Glomerular visceral epithelial cell (primary cell): ENCODE data around the gene RCVRN.
A peak's percentile ranks its signal among the peaks of the same experiment; 100 is the strongest.

Experiments
- DNase-seq: peaks from one replicate; pipeline ENCODE4 v3.0.0-alpha.2; 2016; ENCODE audit errors: extremely low spot score

Gene RCVRN

DNA sequence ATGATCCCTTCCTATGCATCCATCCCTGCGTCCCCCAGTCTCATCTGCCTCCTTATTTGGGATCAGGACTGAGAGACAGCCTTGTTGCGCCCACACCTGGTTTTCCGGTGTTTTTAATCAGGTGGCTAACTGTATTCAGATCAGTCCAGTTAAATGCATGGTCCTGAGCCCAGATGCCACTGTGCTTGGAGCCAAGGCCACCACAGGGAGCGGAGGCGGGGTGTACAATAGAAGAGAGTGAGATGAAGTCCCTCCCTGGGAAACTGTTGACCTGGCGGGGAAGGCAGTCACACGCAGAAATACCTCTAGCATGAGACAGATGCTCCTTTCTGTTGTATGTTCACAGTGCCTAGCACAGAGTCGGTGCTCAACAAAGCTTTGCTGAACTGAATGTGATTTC lies 6.3 kb downstream of the RCVRN start:
- no peak for DNase-seq

DNA sequence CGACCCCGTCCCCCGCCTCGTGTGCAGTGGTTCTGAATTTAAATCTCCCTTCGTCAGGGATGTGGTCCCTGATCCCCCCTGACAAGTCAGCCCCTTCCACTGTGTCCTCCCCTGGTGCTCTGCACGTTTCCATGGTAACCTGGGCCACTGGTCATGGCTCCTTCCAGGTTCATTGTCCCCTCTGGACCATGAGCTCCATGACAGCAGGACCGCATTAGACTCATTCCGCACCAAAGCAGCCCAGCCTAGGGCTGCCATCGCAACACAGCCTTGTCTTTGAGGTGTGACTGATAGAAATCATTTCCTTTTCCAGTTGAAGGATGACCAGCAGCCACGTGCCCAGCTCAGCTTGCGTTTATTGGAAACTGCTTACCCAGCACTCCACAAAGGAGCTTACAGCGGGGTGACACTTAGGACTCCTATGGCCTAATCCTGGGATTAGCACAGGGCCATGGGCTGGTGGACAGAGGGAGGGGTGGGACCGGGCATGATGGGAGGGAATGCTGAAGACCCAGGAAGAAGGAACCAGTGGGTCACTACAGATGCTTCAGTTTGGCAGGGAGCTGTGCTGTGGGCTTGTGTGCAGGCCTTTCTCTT lies 7.6 kb downstream of the RCVRN start:
- DNase-seq: no peak

DNA sequence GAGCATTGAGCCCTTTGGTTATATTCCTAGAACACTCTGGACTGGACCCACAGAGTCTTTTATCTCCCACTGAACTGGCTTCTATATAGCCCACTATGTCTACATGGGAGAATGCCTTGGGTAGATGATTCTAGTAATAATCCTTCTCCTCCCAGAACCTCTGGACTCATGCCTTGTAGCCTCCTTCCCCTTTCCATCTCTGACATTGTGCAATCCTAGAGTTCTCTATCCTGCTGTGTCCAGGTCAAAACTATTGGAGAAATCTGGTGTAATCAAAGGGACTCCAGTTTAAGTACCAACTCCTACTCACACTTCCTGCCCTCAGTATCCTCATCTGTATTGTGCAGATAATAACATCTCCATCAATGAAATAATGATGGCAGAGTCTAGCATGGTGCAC lies 9.1 kb downstream of the RCVRN start:
- no peak for DNase-seq

DNA sequence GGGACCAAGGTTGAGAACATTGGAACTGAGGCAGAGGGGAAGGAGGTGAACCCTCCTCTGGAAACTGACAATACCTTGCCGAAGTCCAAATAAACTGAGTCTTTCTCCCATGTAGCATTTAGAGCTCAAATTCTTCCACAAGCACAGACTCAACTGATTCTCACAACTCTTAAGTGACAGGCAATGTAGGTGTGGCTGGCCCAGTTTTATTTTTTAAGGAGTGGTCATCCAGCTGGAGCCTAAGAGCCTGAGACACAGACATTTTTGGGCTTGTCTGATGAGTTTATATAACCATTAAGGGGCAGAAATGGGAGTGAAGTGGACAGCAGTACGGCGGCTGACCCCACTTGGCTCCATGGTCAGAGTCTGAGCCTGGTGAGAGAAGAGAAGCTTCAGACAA lies 10.8 kb downstream of the RCVRN start:
- no peak for DNase-seq

DNA sequence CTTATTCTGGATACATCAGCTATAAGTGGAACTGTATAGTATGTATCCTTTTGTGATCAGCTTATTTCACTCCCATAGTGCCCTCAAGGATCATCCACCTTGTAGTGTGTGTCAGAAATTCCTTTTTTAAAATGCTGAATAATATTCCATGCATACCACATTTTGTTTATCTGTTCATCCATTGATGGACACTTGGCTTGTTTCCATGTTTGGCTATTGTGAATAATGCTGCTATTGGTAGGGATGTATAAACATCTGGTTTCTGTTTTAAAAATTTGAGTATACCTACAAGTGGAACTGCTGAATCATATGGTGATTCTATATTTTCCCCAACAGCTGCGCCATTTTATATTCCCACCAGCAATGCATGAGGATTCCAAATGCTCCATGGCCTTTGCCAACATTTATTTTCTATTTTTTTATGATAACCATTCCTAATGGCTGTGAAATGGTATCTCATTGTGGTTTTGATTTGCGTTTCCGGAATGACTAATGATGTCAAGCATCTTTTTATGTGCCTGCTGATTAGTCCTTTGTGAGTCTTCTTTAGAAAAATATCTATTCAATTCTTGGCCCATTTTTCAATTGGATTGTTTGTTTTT lies 11.6 kb downstream of the RCVRN start:
- DNase-seq: no peak

DNA sequence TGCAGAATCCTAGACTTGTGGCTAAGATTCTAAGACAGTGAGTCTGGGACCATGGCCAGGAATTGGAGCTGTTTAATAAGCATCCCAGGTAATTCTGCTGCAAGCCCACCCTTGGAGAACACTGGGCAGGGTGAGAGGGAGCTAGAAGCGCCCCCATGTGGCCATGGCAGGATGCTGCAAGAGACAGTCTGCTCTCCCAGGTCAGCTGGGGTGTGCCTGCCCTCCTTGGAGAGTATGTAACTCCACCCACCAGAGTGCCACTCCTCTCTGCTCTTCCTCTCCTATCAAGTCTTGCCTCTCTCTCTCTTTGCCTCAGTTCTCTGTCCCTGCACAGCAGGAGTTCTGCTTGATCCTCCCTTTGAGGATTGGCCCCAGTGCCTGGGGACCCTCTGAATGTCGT lies 14.9 kb downstream of the RCVRN start:
- peak; percentile 30 for DNase-seq

DNA sequence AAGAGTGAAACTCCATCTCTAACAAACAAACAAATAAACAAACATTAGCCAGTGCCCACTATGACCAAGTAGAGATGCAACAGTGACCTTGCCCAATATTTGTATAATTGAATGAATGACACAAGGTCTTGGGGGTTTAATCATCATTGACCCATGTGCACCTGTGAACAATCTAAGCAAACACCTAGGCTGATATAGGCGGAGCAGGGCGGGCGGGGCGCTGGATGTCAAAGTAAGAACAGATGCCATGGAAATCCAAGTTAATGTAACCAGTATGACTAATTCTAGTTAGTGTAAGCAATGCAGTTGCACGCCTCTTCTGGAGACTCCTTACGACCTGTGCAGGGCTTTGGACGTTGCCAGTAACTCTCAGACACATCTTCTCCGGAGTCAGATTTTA lies 17.6 kb downstream of the RCVRN start:
- no peak for DNase-seq

DNA sequence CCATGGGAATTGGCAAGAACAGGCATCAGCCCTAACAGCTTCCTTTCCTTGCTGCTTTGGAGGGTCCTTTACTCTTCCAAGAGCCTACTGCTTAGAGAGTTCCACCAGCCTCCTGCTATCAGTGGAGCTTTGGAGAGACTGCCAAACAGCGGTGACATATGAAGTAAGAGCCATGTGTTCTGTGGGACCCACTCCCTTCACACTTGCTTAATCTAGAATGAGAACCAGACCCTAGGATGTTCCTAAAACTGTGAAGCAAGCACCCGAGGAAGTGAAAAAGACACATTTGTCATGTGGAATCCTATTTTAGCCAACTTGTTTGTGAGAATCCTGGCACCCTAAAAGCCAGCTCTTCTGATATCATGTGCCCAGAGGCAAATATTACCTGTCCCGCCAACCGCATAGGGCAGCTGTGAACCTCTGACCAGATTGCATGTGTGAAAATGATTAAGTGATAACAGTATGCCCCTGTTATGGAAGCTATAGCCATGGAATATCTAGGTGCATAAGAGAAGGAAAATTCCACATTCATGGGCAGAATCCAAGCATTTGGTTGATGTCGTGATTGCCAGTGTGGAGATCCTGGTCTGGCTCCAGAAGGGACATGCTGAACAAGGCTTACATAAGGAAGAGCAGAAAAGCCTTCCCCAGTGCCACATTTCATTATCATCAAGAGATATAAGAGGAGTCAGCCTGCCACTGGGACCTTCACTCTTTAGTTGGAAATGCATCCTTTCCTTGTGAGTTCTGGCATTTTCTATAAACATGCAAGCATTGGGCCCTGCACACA lies 18.7 kb downstream of the RCVRN start:
- DNase-seq: no peak

DNA sequence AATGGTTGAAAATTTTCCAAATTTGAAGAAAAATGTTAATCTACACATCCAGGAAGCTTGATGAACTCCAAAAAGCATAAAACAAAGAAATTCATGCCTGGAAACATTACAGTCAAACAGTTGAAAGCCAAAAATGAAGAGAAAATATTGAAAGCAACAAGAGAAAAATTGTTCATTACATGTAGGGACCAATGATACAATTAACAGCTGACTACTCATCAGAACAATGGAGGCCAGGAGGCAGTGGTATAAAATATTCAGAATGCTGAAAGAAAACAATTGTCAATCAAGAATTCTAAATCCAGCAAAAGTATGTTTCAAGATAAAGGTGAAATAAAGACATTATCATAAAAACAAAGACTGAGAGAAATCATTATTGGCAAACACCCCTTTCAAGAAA lies 21.6 kb downstream of the RCVRN start:
- no peak for DNase-seq

DNA sequence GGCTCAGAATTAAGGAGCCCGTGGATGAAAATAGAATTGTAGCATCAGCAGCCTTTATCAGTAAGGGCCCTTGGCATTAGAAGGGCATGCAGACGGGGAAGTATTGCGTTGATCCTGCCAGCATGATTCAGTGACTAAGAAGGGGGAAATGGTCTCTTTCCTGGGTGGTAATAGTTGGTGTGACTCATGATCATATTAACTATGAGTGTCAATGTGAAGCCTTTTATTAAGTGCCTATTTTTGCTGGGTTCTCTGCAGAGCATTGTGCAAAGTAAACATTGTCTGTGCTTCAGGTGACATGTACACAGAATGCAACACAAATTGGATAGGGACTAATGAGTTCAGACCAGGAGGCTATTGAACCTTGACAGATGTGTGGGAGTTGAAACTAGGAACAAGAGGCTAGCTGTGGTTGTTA lies 24.5 kb downstream of the RCVRN start:
- peak; percentile 66 for DNase-seq

DNA sequence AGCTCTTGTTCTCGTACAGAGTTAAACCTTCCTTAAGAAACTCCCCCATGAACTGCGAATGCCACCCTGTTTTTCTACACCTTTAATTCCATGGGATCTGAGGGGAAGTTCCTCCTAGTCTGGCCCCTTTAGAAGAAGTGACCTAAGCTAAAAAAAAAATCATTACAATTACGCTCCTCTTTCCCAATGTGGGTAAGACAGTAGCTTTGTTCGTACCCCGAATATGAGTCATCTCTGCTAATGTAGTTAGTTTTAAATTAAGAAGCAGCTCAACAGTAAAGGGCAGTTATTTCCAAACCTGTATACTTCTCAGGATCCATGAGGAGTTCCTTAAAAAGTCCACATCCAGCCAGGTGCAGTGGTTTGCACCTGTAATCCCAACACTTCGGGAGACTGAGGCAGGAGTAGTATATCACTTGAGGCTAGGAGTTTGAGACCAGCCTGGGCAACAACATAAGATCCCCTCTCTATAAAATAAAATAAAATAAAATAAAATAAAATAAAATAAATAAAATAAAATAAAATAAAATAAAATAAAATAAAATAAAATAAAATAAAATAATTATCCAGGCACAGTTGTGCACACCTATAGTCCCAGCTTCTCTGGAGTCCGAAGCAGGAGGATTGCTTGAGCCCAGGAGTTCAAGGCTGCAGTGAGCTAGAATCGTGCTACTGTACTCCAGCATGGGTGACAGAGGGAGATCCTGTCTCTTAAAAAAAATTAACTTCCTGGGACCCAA lies 26.1 kb downstream of the RCVRN start:
- DNase-seq: peak; percentile 31

DNA sequence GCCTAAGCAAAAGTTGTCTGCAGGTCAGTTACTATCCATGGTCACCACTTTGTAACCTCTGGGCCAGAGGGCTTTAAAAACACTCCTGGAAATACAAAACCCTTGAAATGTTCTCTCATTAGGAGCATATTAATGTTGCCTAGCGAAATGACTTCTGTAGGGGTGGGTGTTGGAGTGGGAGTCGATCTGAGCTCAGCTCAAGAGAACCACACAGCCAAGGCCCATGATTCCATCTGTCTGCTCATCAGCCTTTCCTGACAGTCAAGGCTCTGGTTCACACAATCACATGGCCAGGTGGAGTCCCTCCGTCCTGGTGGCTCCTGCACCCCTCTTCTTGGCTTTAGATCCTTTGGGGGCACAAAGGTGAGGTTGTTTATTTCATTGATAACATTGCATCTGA lies 26.7 kb downstream of the RCVRN start:
- DNase-seq: no peak

DNA sequence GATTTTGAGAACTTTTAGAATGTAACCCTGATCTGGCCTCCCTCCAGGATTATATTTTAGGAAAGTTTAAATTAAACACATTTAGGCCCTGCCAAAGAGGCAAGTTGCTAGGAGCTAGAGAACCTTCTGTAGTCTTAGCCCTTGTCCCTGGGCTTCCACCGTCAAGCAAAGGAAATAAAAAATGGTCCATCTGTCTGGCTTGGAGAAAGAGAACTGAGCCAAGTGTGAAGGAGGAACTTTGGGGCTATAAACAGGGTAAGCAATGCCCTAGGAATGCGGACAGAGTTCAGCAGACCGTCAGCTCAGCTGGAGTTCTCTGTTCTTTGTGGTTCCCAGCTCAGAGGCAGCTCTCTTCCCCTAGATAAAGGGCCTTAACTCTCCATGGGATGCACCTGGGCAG lies 29.6 kb downstream of the RCVRN start:
- peak; percentile 51 for DNase-seq

DNA sequence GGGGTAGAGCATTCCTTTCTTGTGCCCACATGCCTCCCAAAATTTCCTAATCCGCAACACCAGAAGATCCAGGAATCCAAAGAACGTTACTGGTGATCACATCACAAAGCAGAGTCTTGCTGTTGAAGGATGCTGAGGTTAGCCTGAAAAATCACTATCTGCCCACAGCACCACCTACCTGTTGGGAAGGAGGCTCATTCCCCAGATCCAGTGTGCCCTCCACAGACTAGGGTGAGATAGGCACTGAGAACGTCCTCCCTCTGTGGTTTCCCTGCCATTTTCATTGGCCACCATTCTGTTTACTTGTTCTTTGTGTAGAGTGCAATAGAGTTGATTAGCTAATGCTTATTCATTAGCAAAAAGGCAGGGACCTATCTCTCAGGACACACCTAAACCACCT lies 30.3 kb downstream of the RCVRN start:
- DNase-seq: no peak

DNA sequence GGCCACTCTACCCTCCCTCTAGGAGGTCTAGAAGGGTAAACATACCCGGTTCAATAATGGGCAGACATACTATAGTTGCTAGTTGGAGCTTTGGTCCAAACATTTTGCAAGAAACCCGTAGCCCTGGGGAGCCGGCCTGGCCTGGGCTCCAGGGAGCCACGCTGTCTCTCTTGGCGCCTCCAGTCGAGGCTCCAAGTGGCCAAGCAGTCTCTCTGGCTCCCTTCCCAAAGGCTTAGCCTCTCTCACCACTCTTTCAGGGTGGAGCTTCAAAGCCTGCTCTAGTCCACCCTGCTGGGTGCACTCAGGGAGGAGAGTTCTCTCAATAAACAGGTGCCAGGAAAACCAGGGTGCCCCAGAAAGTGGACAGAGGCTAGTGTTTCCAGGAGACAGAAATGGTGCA lies 32.2 kb downstream of the RCVRN start:
- DNase-seq: no peak

DNA sequence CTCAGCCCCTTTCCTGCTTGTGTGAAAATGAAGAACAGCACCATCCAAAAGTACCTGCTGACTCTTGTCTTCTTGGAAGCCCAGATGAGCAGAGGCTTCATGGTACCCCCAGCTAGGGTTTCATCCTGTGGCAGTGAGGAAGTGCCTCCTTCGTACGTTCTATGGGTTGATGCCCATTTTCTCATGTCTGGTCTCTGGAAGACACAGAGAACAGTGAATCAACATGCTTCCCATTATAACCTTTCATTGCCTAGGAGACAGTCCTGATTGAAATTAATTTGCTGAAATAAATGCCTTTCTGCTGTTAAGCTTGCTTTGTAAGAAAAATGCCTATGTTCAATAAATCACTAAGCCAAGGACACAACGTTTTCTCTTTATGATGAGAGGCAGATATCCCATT lies 36.5 kb downstream of the RCVRN start:
- no peak for DNase-seq

DNA sequence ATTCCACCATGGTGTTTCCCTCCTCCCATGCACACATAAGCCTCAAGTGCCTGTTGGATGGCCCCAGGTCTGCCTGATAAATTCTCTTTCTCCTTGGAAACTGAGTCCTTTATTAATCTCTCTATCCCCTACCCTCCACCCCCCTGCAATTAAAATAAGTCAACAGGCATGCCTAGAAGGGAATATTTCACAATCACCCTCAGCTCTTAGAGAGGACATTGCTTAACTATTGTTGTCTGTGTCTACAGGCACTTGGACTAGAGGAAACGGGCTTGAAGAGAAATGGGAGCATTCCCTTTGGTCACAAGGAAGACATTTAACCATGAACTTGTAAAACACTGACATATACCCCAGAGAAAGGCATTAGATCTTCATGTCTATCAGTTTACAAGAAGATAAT lies 39.5 kb downstream of the RCVRN start:
- no peak for DNase-seq

DNA sequence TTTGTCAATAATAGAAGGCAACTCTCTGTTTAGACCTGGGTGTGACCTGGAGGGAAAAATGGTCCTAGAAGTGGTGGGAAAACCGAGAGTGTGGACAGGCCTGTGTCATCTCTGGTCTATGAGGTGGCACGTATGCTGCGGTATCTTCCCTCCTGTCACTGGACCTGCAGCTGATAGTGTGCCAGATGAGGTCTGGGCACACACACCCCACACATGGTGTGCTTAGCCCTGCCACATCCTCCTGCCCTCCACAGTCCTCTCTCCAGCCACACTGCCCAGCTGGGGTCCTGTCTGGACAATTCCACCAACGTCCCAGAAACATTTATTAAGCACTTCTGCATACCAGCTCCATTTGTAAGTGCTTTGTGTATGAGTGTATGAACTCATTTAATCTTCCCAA lies 42.1 kb downstream of the RCVRN start:
- DNase-seq: no peak

DNA sequence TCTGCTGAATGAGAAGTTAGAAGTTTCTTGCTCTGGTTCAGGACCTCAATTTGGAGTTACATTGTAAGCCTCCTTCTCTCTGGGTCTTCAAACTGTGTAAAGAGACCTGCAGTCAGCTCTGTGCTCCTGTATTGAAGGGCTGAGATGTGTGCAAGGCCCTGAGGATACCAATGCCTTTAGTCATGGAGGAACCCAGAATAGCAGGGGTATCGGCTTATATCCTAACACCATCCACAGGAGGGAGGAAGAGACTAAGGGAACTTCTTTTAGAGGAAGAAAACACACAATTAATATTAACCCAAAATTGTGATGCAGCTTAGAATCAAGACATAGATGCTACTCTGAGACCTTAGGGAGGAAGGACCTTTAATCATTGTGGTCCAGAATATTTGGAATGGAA lies 42.9 kb downstream of the RCVRN start:
- DNase-seq: no peak

DNA sequence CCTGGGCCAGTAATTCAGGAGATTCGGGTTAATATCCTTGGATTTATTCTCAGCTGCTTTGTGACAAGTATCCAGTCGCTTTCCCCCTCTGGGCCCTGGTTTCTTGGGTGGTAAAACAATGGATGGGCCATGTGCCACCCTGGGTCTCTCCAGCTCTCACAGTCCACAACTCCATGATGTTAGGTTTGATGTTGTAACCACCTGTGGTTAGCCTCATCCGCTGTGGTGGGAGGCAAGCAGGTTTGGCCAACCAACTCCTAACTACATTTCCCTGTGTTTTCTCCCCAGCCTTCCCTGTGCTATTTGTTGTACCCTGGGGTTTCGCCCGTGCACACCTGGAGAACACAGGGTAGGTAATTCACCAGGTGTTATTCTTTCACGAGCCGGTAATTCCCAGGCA lies 44.2 kb downstream of the RCVRN start:
- no peak for DNase-seq

DNA sequence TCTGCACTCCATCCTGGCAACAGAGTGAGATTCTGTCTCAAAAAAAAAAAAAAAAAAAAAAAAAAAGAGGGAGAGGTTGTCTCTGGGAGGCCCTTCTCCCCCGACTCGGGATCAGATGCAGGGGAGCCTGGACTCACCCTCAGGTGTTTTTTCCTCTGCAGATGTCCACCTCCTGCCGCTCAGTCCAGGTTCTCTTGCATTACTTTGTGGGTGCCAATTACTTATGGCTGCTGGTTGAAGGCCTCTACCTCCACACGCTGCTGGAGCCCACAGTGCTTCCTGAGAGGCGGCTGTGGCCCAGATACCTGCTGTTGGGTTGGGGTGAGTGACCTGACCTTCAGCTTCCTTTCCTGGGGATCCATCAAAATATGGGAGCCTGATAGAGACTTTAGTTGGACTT lies 45.3 kb downstream of the RCVRN start:
- DNase-seq: no peak

DNA sequence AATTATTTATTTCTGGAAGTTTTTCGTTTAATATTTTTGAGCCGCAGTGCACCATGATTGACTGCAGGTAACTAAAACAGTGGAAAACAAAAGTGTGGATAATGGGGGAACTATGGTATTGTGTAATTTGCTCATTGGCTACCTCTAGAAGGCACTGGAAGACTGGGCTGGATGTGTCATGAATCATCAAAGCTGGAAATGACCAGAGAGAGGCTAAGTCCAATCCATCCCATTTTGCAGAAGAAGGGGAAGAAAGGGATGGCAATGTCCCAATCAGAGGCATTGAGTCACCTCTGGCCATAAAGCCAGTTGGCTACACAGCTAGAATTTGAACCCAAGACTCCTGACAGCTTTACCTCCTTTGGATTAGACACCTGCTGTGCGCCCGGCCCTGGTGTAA lies 50.0 kb downstream of the RCVRN start:
- DNase-seq: no peak

DNA sequence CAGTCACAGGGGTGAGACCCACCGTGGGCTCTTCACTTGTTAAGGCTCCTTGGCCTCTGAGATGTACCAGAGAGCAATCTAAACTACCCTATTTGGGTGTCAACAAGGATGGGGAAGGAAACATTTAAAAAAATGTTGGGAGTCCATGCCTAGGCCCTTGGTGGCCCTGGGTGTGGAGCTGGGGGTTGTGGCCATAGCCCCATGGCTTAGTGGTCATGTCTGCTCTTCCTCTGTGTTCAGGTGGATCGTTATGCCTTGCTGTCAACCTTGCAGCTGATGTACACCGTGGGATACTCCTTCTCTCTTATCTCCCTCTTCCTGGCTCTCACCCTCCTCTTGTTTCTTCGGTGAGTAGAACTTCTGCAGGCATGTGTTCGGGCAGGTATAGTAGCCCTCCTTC lies 50.8 kb downstream of the RCVRN start:
- no peak for DNase-seq
